H9 (cell line): ENCODE data around the gene ARID1B. TPM values are rescaled to one million over a fixed set of nuclear protein-coding genes. Genes with fewer than 3 reads are reported as not detected.
A peak's percentile ranks its signal among the peaks of the same experiment; 100 is the strongest.

ENCODE experiments used
- DNase-seq: peaks from one replicate; pipeline ENCODE4 v3.0.0-alpha.2; 2017
- H2AFZ ChIP-seq: one replicate; pipeline ENCODE4 v1.6.1; 2013; ENCODE audit warnings: mild to moderate bottlenecking, low read length, control low read depth, moderate library complexity
- H2AK5ac ChIP-seq: 2 replicates; pipeline ENCODE4 v1.6.1; 2013; ENCODE audit warnings: low read length, control low read depth, mixed read lengths; ENCODE audit not compliant: insufficient read length
- H2BK120ac ChIP-seq: one replicate; pipeline ENCODE4 v1.6.1; 2013; ENCODE audit warnings: low read depth, mild to moderate bottlenecking, low read length, control low read depth, inconsistent platforms; ENCODE audit not compliant: poor library complexity, severe bottlenecking
- H2BK12ac ChIP-seq: 2 replicates; pipeline ENCODE4 v1.6.1; 2013; ENCODE audit warnings: low read length, control low read depth, mixed read lengths, low read depth; ENCODE audit not compliant: insufficient read length
- H2BK15ac ChIP-seq: 2 replicates; pipeline ENCODE4 v1.6.1; 2013; ENCODE audit warnings: low read depth, low read length, control low read depth
- H2BK20ac ChIP-seq: one replicate; pipeline ENCODE4 v1.6.1; 2013; ENCODE audit warnings: low read depth, mild to moderate bottlenecking, low read length, control low read depth, inconsistent platforms; ENCODE audit not compliant: poor library complexity, severe bottlenecking
- H2BK5ac ChIP-seq: 2 replicates; pipeline ENCODE4 v1.6.1; 2013; ENCODE audit warnings: low read length, control low read depth, mixed read lengths; ENCODE audit not compliant: insufficient read length
- H3K14ac ChIP-seq: 2 replicates; pipeline ENCODE4 v1.6.1; 2013; ENCODE audit warnings: low read length, control low read depth; ENCODE audit not compliant: insufficient read depth
- H3K18ac ChIP-seq: 2 replicates; pipeline ENCODE4 v1.6.1; 2013; ENCODE audit warnings: low read depth, mild to moderate bottlenecking, mixed read lengths, low read length, control low read depth; ENCODE audit not compliant: insufficient read length
- H3K23ac ChIP-seq: 2 replicates; pipeline ENCODE4 v1.6.1; 2013; ENCODE audit warnings: low read length, control low read depth, mixed read lengths, low read depth; ENCODE audit not compliant: insufficient read length
- H3K23me2 ChIP-seq: 2 replicates; pipeline ENCODE4 v1.6.1; 2013; ENCODE audit warnings: low read depth, mild to moderate bottlenecking, mixed read lengths, low read length, control low read depth; ENCODE audit not compliant: insufficient read length, poor library complexity, severe bottlenecking
- H3K27ac ChIP-seq: 2 replicates; pipeline ENCODE4 v1.5.1; 2013; ENCODE audit warnings: low read length, control low read depth, mixed read lengths, low read depth; ENCODE audit not compliant: insufficient read length
- H3K27me3 ChIP-seq: 2 replicates; pipeline ENCODE4 v1.6.1; 2013; ENCODE audit warnings: low read length, control low read depth, inconsistent platforms; ENCODE audit not compliant: insufficient read depth
- H3K4ac ChIP-seq: 2 replicates; pipeline ENCODE4 v1.6.1; 2013; ENCODE audit warnings: low read depth, mild to moderate bottlenecking, control low read depth, inconsistent platforms, low read length, moderate library complexity
- H3K4me1 ChIP-seq: 2 replicates; pipeline ENCODE4 v1.6.1; 2013; ENCODE audit warnings: low read length, control low read depth, inconsistent platforms; ENCODE audit not compliant: insufficient read depth
- H3K4me2 ChIP-seq: 2 replicates; pipeline ENCODE4 v1.6.1; 2013; ENCODE audit warnings: low read length, control low read depth, mixed read lengths; ENCODE audit not compliant: insufficient read length, insufficient read depth
- H3K56ac ChIP-seq: 2 replicates; pipeline ENCODE4 v1.6.1; 2013; ENCODE audit warnings: low read depth, mild to moderate bottlenecking, mixed read lengths, low read length, control low read depth; ENCODE audit not compliant: insufficient read length
- H3K79me1 ChIP-seq: 2 replicates; pipeline ENCODE4 v1.6.1; 2013; ENCODE audit warnings: low read depth, mild to moderate bottlenecking, moderate library complexity, low read length, control low read depth, inconsistent platforms; ENCODE audit not compliant: insufficient read depth, poor library complexity, severe bottlenecking
- H3K79me2 ChIP-seq: 2 replicates; pipeline ENCODE4 v1.6.1; 2013; ENCODE audit warnings: low read length, control low read depth, inconsistent platforms; ENCODE audit not compliant: insufficient read depth
- H3K9ac ChIP-seq: 2 replicates; pipeline ENCODE4 v1.6.1; 2013; ENCODE audit warnings: low read length, control low read depth, mixed read lengths; ENCODE audit not compliant: insufficient read length; ENCODE audit errors: extremely low read depth
- H3K9me3 ChIP-seq: one replicate; pipeline ENCODE4 v1.6.1; 2013; ENCODE audit warnings: low read depth, low read length, inconsistent platforms; ENCODE audit not compliant: control insufficient read depth
- H3T11ph ChIP-seq: one replicate; pipeline ENCODE4 v1.6.1; 2013; ENCODE audit warnings: mild to moderate bottlenecking, low read length, control low read depth, inconsistent platforms
- H4K20me1 ChIP-seq: one replicate; pipeline ENCODE4 v1.6.1; 2013; ENCODE audit not compliant: control insufficient read depth, insufficient read length, insufficient read depth
- H4K5ac ChIP-seq: 2 replicates; pipeline ENCODE4 v1.6.1; 2013; ENCODE audit warnings: low read depth, mild to moderate bottlenecking, mixed read lengths, low read length, control low read depth; ENCODE audit not compliant: insufficient read length
- H4K8ac ChIP-seq: replicated peaks from 2 replicates; pipeline ENCODE4 v1.6.1; 2013; ENCODE audit warnings: low read length, control low read depth, mixed read lengths, low read depth; ENCODE audit not compliant: insufficient read length
- H4K91ac ChIP-seq: 2 replicates; pipeline ENCODE4 v1.6.1; 2013; ENCODE audit warnings: low read depth, mild to moderate bottlenecking, moderate library complexity, mixed read lengths, low read length, control low read depth; ENCODE audit not compliant: insufficient read length
- H3K27ac Mint-ChIP-seq, 3 experiments: 2 replicates in 2 of 3; 3 replicates in 1 of 3; pipeline ENCODE4 v1.8.0; 2020 to 2021; ENCODE audit warnings: mixed read lengths in 3 of 3, mild to moderate bottlenecking in 1 of 3, moderate library complexity in 1 of 3
- H3K27me3 Mint-ChIP-seq: 2 replicates; pipeline ENCODE4 v1.8.0; 2021; ENCODE audit warnings: low read depth, mild to moderate bottlenecking, moderate library complexity, mixed read lengths
- H3K36me3 Mint-ChIP-seq, 3 experiments: 2 replicates in 2 of 3; 3 replicates in 1 of 3; pipeline ENCODE4 v1.8.0; 2020 to 2021; ENCODE audit warnings: low read depth in 3 of 3, mixed read lengths in 3 of 3; ENCODE audit not compliant: insufficient read depth in 1 of 3
- H3K4me1 Mint-ChIP-seq, 2 experiments: 2 replicates each; pipeline ENCODE4 v1.8.0; 2020; ENCODE audit warnings: mixed read lengths in 2 of 2
- H3K4me3 Mint-ChIP-seq, 2 experiments: 2 replicates in 1 of 2; 3 replicates in 1 of 2; pipeline ENCODE4 v1.8.0; 2020 to 2021; ENCODE audit warnings: mild to moderate bottlenecking in 2 of 2, mixed read lengths in 2 of 2, moderate library complexity in 1 of 2
- H3K9me3 Mint-ChIP-seq, 2 experiments: 2 replicates in 1 of 2; 3 replicates in 1 of 2; pipeline ENCODE4 v1.8.0; 2020; ENCODE audit warnings: mild to moderate bottlenecking in 2 of 2, mixed read lengths in 2 of 2, moderate library complexity in 1 of 2
- CTCF ChIP-seq: fragments of 200-600 bp; sonication (generic); conservative IDR thresholded peaks from 3 replicates; pipeline ENCODE4 v1.8.0; 2021; ENCODE audit warnings: antibody characterized with exemption, mild to moderate bottlenecking
- WGBS: extraction: QIAGEN DNeasy Blood & Tissue Kit; methylation state at CpG from one replicate; pipeline ENCODE4 v1.1.7; 2013; ENCODE audit warnings: missing lambda C conversion rate, low lambda C conversion rate, mixed read lengths; ENCODE audit not compliant: insufficient read length; ENCODE audit errors: extremely low coverage; 5-methylcytosine and 5-hydroxymethylcytosine counted together
- total RNA-seq: library from RNA; stranded (reverse); gene quantifications from 2 replicates; pipeline ENCODE4 v1.2.1, GENCODE V29; 2021

ARID1B gene
- total RNA-seq, 1 experiment from 2014 or later = 88.2 TPM

- H4K20me1 ChIP-seq = no peaks in the 10 kb centered on the region
- no CpG with 5 or more reads among the region's 6 CpGs for WGBS
Observed at GRCh38 chr6:156801712-156802111, 24.5 kb downstream of the ARID1B start.

More at GRCh38 chr6:156801712-156802111, 24.5 kb downstream of the ARID1B start:
- no peak overlapping the region for H2BK12ac ChIP-seq
- H2BK15ac ChIP-seq = no peak overlapping the region
- H3K9ac ChIP-seq = no peak overlapping the region
- no peak overlapping the region for H3K27ac ChIP-seq
- no peak overlapping the region for H3T11ph ChIP-seq
- no peaks in the 10 kb centered on the region for H3K27me3 Mint-ChIP-seq
- H2AFZ ChIP-seq = no peak overlapping the region
- H3K36me3 Mint-ChIP-seq = peaks cover 0 to 6% (median 0%) of the 10 kb centered on the region in 3 experiments; a peak in 2 of 7 replicates
- peaks cover 7% of the 10 kb centered on the region for H3K79me1 ChIP-seq
- H4K5ac ChIP-seq = no peak overlapping the region
- H3K9me3 ChIP-seq = no peaks in the 10 kb centered on the region
- no peak overlapping the region for H2BK120ac ChIP-seq
- H4K8ac ChIP-seq = no peak overlapping the region
- H2BK5ac ChIP-seq = no peak overlapping the region
- no peaks in the 10 kb centered on the region for H3K23me2 ChIP-seq
- H3K4me1 Mint-ChIP-seq = peaks cover 31 to 39% of the 10 kb centered on the region in 2 experiments
- H3K27me3 ChIP-seq = no peaks in the 10 kb centered on the region
- H3K56ac ChIP-seq = no peak overlapping the region
- H3K18ac ChIP-seq = no peak overlapping the region
- TF ChIP-seq CTCF = no peak
- no peak overlapping the region for H3K4me2 ChIP-seq
- no peak overlapping the region for H2AK5ac ChIP-seq
- H3K27ac Mint-ChIP-seq = peak overlapping the region in 2 of 3 experiments; percentile 5 to 16; a peak in 3 of 7 replicates
- no peaks in the 10 kb centered on the region for H3K4me1 ChIP-seq
- no peak for DNase-seq
- no peak overlapping the region for H3K4ac ChIP-seq
- no peak overlapping the region for H2BK20ac ChIP-seq
- H3K14ac ChIP-seq = no peak overlapping the region
- no peak overlapping the region for H3K4me3 Mint-ChIP-seq
- H3K23ac ChIP-seq = no peak overlapping the region
- H3K79me2 ChIP-seq = peaks cover 41% of the 10 kb centered on the region; the same call in 1 of the 2 replicates
- H3K9me3 Mint-ChIP-seq = no peaks in the 10 kb centered on the region
- no peak overlapping the region for H4K91ac ChIP-seq
